Neutrophil (primary cell): ENCODE results near the gene TENT4A.
A peak's percentile ranks its signal among the peaks of the same experiment; 100 is the strongest.

Experiments
- H3K27ac ChIP-seq: fragments of 200-600 bp; sonication (generic); 2 replicates; pipeline ENCODE4 v1.5.1; 2016; ENCODE audit warnings: mild to moderate bottlenecking, moderate library complexity
- H3K27me3 ChIP-seq: fragments of 200-600 bp; sonication (generic); 2 replicates; pipeline ENCODE4 v1.6.0; 2016; ENCODE audit warnings: mild to moderate bottlenecking
- H3K36me3 ChIP-seq: fragments of 200-600 bp; sonication (generic); 2 replicates; pipeline ENCODE4 v1.5.1; 2017
- H3K4me1 ChIP-seq, 2 experiments: fragments of 200-600 bp in 1 of 2; sonication (generic) in 1 of 2; 1 replicate in 1 of 2; 2 replicates in 1 of 2; pipeline versions ENCODE4 v1.5.1 to v1.6.1; 2013 to 2016; ENCODE audit warnings: low read depth in 1 of 2, low read length in 1 of 2, mild to moderate bottlenecking in 1 of 2, moderate library complexity in 1 of 2; ENCODE audit not compliant: control insufficient read depth in 1 of 2, insufficient read depth in 1 of 2
- H3K4me3 ChIP-seq, 2 experiments: fragments of 200-600 bp in 1 of 2; sonication (generic) in 1 of 2; 1 replicate in 1 of 2; 2 replicates in 1 of 2; pipeline ENCODE4 v1.5.1; 2013 to 2016; ENCODE audit warnings: low read depth in 1 of 2, low read length in 1 of 2, mild to moderate bottlenecking in 1 of 2, moderate library complexity in 1 of 2
- H3K9me3 ChIP-seq: fragments of 200-600 bp; sonication (generic); 2 replicates; pipeline ENCODE4 v1.5.1; 2016
- TF ChIP-seq, protein P1 (sequence below): fragments of 200-600 bp; sonication (generic); IDR thresholded peaks from 2 replicates; pipeline ENCODE4 v1.5.1; 2016; ENCODE audit warnings: antibody characterized with exemption

Gene TENT4A

DNA sequence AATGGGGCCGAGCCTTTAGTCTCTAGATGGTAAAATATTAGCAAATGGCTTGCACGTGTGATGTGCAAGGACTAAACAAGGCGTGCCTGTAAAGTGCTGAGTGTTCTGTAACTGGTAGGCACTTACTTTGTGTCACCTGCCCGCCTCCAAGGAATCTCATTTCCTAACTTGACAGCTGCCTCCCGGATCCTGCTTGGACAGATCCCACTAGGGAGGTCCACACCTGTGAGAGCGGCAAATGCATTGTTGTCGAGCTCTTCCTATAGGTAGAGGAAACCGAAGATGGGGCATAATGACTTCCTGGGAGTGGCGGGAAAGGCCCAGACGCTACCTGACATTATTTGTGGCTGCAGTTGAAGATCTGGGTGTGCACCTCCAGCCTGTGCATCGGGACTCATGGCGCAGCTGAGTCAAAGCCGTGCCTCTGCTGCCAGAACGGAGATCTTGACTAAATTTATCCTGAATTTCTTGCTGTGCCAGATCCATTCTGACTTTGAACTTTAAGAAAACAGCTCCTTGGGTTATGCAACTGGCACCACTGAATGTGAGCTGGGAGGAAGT, 79.8 kb downstream of the TENT4A start:
- Histone ChIP-seq H3K27ac (peak overlapping the region; percentile 27), H3K4me3 (peak overlapping the region in 1 of 2 experiments; percentile 32), H3K27me3 (no peaks in the 10 kb centered on the region), H3K4me1 (peaks cover 27 to 34% of the 10 kb centered on the region in 2 experiments), H3K36me3 (no peaks in the 10 kb centered on the region), H3K9me3 (no peaks in the 10 kb centered on the region)
- TF ChIP-seq, protein P1, sequence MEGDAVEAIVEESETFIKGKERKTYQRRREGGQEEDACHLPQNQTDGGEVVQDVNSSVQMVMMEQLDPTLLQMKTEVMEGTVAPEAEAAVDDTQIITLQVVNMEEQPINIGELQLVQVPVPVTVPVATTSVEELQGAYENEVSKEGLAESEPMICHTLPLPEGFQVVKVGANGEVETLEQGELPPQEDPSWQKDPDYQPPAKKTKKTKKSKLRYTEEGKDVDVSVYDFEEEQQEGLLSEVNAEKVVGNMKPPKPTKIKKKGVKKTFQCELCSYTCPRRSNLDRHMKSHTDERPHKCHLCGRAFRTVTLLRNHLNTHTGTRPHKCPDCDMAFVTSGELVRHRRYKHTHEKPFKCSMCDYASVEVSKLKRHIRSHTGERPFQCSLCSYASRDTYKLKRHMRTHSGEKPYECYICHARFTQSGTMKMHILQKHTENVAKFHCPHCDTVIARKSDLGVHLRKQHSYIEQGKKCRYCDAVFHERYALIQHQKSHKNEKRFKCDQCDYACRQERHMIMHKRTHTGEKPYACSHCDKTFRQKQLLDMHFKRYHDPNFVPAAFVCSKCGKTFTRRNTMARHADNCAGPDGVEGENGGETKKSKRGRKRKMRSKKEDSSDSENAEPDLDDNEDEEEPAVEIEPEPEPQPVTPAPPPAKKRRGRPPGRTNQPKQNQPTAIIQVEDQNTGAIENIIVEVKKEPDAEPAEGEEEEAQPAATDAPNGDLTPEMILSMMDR: no peak

DNA sequence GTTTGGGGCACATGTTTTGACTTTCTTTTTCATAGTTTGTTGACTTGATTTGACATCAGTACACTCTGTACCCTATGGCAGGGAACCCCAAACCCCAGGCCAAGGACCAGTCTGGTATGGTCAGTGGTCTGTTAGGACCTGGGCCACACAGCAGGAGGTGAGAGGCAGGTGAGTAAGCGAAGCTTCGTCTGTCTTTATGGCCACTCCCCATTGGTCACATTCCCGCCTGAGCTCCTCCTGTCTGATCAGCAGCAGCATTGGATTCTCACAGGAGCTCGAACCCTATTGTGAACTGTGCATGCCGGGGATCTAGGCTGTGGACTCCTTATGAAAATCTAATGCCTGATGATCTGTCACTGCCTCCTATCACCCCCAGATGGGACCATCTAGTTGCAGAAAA, 88.0 kb downstream of the TENT4A start:
- Histone ChIP-seq H3K27me3 (no peaks in the 10 kb centered on the region), H3K9me3 (no peaks in the 10 kb centered on the region), H3K4me1 (no peaks in the 10 kb centered on the region), H3K27ac (no peak overlapping the region), H3K4me3 (no peak overlapping the region), H3K36me3 (no peaks in the 10 kb centered on the region)
- TF ChIP-seq, protein P1: no peak

DNA sequence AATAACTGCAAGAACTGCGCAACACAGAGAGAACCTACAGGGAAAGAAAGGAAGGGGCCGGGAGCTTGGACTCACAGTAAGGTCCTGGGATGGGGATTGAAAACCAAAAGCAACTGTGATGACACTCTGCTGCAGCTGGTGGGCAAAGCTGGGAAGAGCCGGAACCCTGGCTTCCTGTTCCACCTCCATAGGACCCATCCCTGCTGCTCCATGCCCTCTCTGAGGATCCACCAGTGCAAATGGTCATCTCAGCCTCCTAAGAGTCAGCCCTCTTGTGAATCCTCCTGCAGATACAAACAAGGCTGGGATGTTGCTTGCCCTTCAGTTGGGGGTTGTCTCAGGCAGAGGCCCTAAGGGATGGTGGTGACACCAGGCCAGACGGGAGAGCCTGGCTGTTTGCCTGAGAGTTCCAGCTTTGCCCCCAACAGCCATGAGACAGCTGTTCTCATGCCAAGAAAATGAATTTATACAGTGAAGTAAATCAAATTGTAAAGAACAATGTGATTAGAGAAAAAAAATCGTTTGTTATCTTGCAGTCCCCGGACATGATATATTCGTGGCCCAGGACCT, 90.8 kb downstream of the TENT4A start:
- Histone ChIP-seq H3K9me3 (no peaks in the 10 kb centered on the region), H3K27me3 (no peaks in the 10 kb centered on the region), H3K27ac (no peak overlapping the region), H3K36me3 (no peaks in the 10 kb centered on the region), H3K4me1 (no peaks in the 10 kb centered on the region), H3K4me3 (no peak overlapping the region)
- TF ChIP-seq, protein P1: no peak

DNA sequence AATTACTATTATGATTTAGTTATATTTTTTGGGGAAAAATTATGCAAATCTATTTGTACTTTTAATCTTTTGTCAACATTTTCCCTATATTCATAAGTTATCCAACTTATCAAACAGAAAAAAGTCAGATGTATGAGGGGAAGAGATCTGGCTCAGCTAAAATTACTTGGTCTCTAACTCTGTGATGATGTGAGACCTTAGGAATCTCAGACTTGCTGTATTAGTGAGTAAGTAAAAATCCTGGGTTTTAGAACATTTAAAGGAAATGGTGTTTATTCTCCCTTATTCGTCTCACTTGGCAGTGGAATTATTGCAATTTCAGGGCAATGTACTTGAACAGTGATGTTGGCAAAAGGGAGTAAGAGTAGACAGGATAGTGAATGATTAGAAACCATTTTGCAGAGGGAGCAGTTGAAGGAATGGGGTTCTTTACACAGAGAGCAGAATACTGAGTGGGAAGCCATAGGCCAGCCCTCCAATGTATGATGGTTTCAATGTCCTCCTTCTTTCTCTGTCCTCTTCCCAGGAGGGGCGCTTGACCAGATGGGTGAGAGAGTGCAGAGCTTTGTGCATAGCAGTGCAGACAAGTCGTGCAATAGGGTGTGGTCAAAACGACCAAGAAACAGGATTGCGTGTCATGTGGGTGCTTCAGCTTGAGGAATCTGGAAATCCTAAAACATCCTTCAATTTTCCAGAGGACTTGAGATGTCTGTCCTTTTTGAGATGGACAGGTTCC, 91.7 kb downstream of the TENT4A start:
- H3K36me3 ChIP-seq: no peaks in the 10 kb centered on the region
- TF ChIP-seq, protein P1: no peak
- no peak overlapping the region for H3K4me3 ChIP-seq
- H3K27ac ChIP-seq: no peak overlapping the region
- no peaks in the 10 kb centered on the region for H3K27me3 ChIP-seq
- H3K9me3 ChIP-seq: no peaks in the 10 kb centered on the region
- H3K4me1 ChIP-seq: no peaks in the 10 kb centered on the region

DNA sequence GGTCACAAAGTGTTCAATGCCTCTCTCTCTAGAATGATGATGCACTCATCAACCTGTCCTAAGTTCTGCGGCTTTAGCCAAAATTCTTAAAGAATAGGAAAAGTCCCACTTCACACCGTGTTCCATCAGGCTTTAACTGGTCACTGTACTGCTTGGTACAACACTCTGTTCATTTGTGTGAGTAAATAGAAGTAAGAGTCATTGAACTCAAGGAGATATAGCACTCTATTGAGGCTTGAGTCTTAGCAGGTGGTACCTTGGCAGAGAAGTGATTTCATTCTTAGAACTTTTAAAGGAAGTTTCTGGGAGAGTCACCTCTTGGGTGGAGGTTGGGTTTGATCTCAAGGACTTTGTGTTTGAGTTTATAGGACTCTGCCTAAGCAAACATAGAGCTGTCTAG, 92.6 kb downstream of the TENT4A start:
- H3K9me3 ChIP-seq: no peaks in the 10 kb centered on the region
- H3K27me3 ChIP-seq: no peaks in the 10 kb centered on the region
- H3K27ac ChIP-seq: no peak overlapping the region
- H3K4me3 ChIP-seq: no peak overlapping the region
- TF ChIP-seq, protein P1: no peak
- no peaks in the 10 kb centered on the region for H3K4me1 ChIP-seq
- H3K36me3 ChIP-seq: no peaks in the 10 kb centered on the region
